HG03457 (cell line): ENCODE results near the gene ZFHX3.

ENCODE experiments used
- ATAC-seq: cut with Tn5 transposase; IDR thresholded peaks from one replicate; pipeline ENCODE4 v1.9.1; 2021; ENCODE audit warnings: moderate number of reproducible peaks; ENCODE audit not compliant: unreplicated experiment

The ZFHX3 gene

DNA sequence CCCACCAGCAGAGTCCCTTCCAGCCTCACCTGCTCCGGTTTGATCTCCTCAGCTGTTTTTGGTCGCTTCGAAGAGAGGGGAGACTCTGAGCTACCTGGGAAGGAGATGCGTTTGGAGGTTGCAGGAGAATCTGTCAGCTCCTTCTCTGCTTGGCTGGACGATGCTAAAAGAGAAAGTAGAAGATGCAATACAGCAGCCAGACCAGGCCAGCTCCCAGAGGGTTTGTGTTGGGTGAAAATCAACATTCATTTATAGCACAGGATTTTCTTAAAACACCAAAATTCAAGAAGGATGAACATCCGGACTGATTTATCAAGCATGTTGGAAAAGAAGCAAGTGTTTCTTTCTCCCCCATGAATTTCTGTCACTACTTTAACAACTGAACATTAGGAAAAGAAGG lies 236.1 kb downstream of the ZFHX3 start:
- no peak for ATAC-seq

- ATAC-seq = no peak
Measured at GRCh38 chr16:72811188-72811720, 236.7 kb downstream of the ZFHX3 start.

GRCh38 chr16:72810480-72810879 lies 237.4 kb downstream of the ZFHX3 start:
- no peak for ATAC-seq

DNA sequence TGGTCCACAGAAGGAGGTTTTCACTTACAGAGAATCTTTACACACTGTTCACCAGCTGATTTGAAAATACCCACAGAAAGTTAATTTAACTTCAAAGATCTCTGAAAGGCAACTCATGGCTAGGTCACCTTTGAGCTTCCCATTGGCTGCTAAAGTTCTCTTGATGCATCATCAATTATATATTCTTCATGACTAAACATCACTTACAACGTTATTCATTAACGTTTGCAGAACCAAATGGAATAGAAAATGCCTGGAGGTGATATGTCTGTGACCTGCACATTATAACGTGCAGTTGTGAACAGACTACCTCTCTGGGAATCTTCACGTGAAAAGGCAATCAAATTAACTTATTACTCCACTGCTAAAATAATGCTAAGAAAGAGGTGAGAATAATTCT lies 238.5 kb downstream of the ZFHX3 start:
- ATAC-seq = no peak

- no peak for ATAC-seq
Measured at GRCh38 chr16:72808754-72809153, 239.2 kb downstream of the ZFHX3 start.

DNA sequence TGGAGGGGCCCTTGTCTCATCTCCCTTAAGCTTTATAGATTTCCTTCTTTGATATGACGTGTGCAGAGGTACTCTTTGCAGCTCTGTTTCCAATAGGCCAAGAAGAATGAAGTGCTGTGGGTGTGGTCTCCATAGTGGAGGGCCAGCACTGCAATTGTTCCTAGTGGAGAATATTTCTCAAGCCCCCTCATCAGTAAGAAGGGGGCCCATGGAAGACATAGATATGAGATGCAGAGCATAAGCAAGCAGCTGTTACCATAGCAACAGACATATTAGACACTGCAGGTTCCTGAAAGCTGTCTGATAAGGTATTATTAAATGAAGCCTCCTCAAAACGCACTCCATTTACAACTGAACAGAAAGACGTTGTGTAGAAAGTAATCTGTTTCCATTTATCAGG lies 240.7 kb downstream of the ZFHX3 start:
- no peak for ATAC-seq

DNA sequence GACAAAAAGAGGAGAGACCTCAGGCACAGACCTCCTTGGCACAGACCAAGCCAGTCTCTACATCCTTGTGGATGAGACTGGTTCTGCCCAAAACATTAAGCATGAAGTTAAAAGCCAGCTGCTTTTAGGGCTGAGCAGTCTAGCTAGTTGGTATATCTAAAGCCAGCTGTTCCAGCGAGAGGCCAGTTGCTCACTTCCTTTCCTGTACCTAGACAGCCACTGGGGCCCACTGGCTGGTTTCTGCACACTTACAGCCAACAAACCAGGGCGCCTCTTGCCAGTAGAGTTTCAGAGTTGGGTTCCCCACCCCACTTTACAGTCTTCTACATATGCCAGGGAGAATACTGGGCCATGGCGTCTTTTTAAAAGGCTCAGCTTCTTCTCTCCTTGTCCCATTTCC lies 242.4 kb downstream of the ZFHX3 start:
- no peak for ATAC-seq

DNA sequence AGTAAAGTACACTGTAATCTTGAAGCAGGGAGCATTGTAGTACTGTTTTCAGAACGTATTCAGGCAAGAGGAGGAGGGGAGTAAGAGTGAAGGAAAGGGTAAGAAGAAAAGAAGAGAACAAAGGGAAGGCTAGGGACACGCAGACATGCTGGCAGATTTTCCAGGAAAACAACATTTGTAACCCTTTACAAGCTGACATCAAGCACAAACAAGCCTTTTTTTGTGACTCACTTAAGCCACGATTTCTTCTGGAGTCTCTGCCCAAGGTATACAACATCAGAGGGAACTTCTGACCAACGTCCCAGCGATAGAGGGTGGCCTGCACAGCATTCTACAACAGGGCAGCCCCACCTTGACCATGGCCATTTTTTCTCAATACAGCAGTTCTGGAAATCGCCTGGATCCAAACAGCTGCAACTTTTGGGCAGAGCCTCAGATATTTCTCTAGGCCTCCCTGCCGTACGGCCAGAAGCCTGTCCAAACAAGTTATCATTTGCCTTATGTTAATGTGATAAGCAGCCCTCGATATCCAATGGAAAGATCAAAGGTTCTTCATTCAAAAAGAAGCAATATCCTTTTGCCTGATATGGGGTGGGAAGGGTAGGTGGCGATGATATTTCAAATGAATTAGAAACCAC lies 247.3 kb downstream of the ZFHX3 start:
- ATAC-seq = no peak

GRCh38 chr16:72798264-72798663 lies 249.7 kb downstream of the ZFHX3 start:
- ATAC-seq = no peak

DNA sequence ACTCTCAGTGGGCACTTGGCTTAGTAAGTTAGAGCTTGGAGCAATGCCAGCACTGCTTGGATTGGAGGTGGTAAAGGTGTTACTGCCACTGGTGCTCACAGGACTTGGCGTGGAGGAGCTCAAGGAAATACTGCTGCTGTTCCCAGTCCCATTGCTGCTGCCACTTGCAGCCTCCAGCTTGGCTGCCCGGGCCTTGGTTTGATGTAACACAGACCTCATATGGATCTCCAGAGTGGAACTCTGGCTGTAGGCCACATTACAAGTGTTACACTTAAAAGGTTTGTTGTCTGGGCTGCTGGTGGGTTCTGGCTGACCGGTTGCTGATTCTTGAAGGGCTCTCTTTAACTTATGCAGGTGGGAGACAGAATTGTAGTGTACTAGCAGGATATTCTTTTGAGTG lies 250.3 kb downstream of the ZFHX3 start:
- no peak for ATAC-seq

- no peak for ATAC-seq
Measured at GRCh38 chr16:72796222-72796621, 251.7 kb downstream of the ZFHX3 start.

GRCh38 chr16:72794986-72795385 lies 252.9 kb downstream of the ZFHX3 start:
- no peak for ATAC-seq

- ATAC-seq = no peak
Measured at GRCh38 chr16:72794319-72794718, 253.6 kb downstream of the ZFHX3 start.

DNA sequence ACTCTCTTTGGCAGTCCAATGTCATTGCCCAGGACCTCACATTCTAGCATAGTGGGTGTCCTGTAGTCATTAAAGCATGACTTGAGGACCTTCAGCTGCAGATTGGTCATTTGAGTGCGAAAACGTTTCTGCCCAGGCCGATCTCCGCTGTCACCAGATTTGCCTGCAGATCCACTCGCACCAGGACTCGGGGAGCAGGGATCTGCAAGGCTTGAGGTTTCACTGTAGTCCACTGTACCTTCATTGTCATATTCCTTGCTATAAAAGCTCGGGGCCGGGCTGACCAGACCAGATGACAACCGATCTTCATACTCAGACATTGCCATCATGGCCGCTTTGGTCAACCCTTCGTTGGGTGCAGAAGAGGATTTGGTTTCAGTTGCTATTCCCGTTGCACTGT lies 254.2 kb downstream of the ZFHX3 start:
- ATAC-seq = no peak

DNA sequence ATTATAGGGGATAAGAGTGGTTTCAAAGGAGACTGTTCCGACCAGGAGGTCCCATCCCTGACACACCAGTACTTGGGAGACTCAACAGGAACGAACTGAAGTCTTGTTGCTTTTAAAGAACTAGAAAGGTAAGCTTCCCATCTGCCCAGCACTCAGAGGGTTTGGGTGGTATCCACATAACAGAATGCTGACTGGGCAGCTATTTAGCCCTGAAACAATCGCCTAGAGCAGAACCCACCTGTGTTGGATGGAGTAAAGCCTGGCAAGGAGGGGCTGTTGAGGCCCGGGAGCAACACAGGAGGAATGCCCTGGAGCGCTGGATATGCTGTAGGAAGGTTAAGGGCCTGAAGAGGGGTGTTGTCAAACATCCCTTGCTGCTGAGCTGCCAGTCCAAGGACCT lies 254.9 kb downstream of the ZFHX3 start:
- no peak for ATAC-seq

GRCh38 chr16:72791786-72792185 lies 256.1 kb downstream of the ZFHX3 start:
- no peak for ATAC-seq

- ATAC-seq = no peak
Measured at GRCh38 chr16:72789921-72790320, 258.0 kb downstream of the ZFHX3 start.

GRCh38 chr16:72789465-72789864 lies 258.5 kb downstream of the ZFHX3 start:
- ATAC-seq = no peak

- ATAC-seq = no peak
Measured at GRCh38 chr16:72788269-72788809, 259.6 kb downstream of the ZFHX3 start.

- ATAC-seq = peak; percentile 71
Measured at GRCh38 chr16:72787514-72788268, 260.2 kb downstream of the ZFHX3 start.

GRCh38 chr16:72787130-72787513 lies 260.8 kb downstream of the ZFHX3 start:
- no peak for ATAC-seq

DNA sequence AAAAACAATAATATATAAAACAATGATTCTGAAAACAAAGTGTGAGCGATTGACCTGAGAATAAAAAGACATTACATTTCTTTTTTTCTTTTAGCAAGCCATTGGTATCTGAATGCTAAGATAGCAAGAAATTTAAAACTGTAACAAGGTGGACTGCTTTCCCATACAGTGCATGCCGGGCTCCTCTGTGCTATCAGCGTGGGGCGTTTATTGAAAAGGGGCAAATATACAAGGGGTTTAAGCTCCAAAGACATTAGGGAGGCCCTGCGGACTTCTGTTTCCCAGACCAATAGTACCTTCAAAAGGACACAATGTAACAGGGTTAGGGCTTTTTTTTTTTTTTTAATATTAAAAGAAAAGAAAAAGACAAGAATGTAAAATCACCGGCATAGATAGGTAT lies 261.3 kb downstream of the ZFHX3 start:
- ATAC-seq = no peak
